IPS DF 6.9 (cell line): ENCODE measurements around the gene SPEG.
A peak's percentile ranks its signal among the peaks of the same experiment; 100 is the strongest.

Experiments
- DNase-seq: peaks from one replicate; pipeline ENCODE4 v3.0.0-alpha.2; 2013; ENCODE audit warnings: low read depth, low spot score
- H3K27ac ChIP-seq: one replicate; pipeline ENCODE4 v1.5.1; 2013; ENCODE audit warnings: low read length, control low read depth
- H3K27me3 ChIP-seq: 2 replicates; pipeline ENCODE4 v1.6.1; 2013; ENCODE audit warnings: mild to moderate bottlenecking, low read length; ENCODE audit not compliant: control insufficient read depth, insufficient read depth
- H3K36me3 ChIP-seq: 2 replicates; pipeline ENCODE4 v1.6.1; 2013; ENCODE audit warnings: low read length; ENCODE audit not compliant: control insufficient read depth, insufficient read depth
- H3K4me1 ChIP-seq: 2 replicates; pipeline ENCODE4 v1.6.1; 2013; ENCODE audit warnings: low read length; ENCODE audit not compliant: control insufficient read depth, insufficient read depth
- H3K4me3 ChIP-seq: 2 replicates; pipeline ENCODE4 v1.5.1; 2013; ENCODE audit warnings: mild to moderate bottlenecking, low read length
- H3K9me3 ChIP-seq: 2 replicates; pipeline ENCODE4 v1.6.1; 2013; ENCODE audit warnings: low read length, inconsistent platforms; ENCODE audit not compliant: control insufficient read depth, insufficient read depth
- WGBS: extraction: QIAGEN DNeasy Blood & Tissue Kit; methylation state at CpG from one replicate; pipeline ENCODE4 v1.1.7; 2013; ENCODE audit warnings: mixed read lengths, missing lambda C conversion rate; ENCODE audit not compliant: insufficient read length, insufficient coverage; 5-methylcytosine and 5-hydroxymethylcytosine counted together

Gene SPEG

GRCh38 chr2:219471476-219472371, 37.1 kb downstream of the SPEG start:
- Histone ChIP-seq H3K27ac (no peak overlapping the region), H3K9me3 (no peaks in the 10 kb centered on the region), H3K27me3 (no peaks in the 10 kb centered on the region), H3K4me1 (no peaks in the 10 kb centered on the region), H3K4me3 (no peak overlapping the region), H3K36me3 (peaks cover 6% of the 10 kb centered on the region; the same call in 1 of the 2 replicates)
- DNase-seq = no peak
- no CpG with 5 or more reads among the region's 22 CpGs for WGBS

DNA sequence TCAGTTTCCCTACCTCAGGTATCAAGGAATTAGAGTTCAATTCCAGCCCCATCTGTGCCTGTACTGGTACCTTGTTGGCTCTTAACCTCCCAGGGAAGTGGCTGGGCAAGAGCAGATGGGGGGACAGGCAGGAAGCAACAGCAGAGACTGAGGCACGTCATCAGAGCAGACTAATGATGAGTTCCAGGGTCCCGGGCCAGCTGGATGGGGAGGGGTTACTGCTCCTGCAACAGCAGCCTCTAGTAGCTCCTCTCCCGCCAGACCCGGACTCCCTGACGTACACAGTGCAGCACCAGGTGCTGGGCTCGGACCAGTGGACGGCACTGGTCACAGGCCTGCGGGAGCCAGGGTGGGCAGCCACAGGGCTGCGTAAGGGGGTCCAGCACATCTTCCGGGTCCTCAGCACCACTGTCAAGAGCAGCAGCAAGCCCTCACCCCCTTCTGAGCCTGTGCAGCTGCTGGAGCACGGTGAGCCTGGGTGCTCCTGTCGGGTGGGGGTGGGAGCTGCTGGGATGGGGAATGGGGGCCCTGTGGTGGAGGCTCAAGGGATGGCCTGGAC, 38.1 kb downstream of the SPEG start:
- peaks cover 3% of the 10 kb centered on the region; the same call in 1 of the 2 replicates for H3K4me1 ChIP-seq
- H3K4me3 ChIP-seq = no peak overlapping the region
- no peak for DNase-seq
- 0 out of 2 replicates have a peak, but pooled peaks cover 3% of the 10 kb centered on the region for H3K36me3 ChIP-seq
- H3K9me3 ChIP-seq = no peaks in the 10 kb centered on the region
- no peaks in the 10 kb centered on the region for H3K27me3 ChIP-seq
- WGBS = no CpG with 5 or more reads among the region's 12 CpGs
- H3K27ac ChIP-seq = no peak overlapping the region

GRCh38 chr2:219473511-219473910, 38.9 kb downstream of the SPEG start:
- Histone ChIP-seq H3K9me3 (no peaks in the 10 kb centered on the region), H3K36me3 (0 out of 2 replicates have a peak, but pooled peaks cover 3% of the 10 kb centered on the region), H3K27ac (no peak overlapping the region), H3K27me3 (no peaks in the 10 kb centered on the region), H3K4me3 (no peak overlapping the region), H3K4me1 (peaks cover 3% of the 10 kb centered on the region)
- no peak for DNase-seq
- whole genome bisulfite sequencing = no CpG with 5 or more reads among the region's 18 CpGs

DNA sequence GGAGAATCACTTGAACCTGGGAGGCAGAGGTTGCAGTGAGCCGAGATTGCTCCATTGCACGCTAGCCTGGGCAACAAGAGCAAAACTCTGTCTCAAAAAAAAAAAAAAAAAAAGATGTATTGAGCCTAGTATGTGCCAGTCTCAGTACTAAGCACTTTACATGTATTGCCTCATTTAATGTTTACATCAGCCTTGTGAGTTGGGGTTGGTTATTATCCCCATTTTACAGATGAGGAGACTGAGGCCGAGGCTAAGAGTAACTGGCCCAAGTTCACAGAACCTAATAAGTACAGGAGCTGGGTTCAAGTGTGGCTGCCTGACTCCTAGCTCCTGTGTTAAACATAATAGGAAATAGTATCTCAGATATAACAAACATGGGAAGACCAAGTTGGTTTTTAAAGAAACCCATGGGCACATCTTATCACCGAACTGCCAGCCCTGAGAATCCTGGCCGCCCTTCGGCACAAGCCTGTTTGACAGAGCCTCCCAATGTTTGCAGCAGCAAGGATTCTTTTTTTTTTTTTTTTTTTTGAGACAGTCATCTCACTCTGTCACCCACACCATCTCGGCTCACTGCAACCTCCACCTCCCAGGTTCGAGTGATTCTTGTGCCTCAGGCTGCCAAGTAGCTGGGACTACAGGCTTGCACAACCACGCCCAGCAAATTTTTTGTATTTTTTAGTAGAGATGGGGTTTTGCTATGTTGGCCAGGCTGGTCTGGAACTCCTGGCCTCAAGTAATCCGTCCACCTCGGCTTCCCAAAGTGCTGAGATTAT, 39.8 kb downstream of the SPEG start:
- no peak overlapping the region for H3K27ac ChIP-seq
- H3K4me3 ChIP-seq = no peak overlapping the region
- H3K27me3 ChIP-seq = no peaks in the 10 kb centered on the region
- no peaks in the 10 kb centered on the region for H3K9me3 ChIP-seq
- peaks cover 3% of the 10 kb centered on the region for H3K4me1 ChIP-seq
- WGBS = no CpG with 5 or more reads among the region's 11 CpGs
- no peak for DNase-seq
- H3K36me3 ChIP-seq = no peaks in the 10 kb centered on the region

GRCh38 chr2:219475278-219475677, 40.6 kb downstream of the SPEG start:
- no peak for DNase-seq
- Histone ChIP-seq H3K9me3 (no peaks in the 10 kb centered on the region), H3K36me3 (no peaks in the 10 kb centered on the region), H3K4me1 (peaks cover 3% of the 10 kb centered on the region), H3K27me3 (no peaks in the 10 kb centered on the region), H3K27ac (no peak overlapping the region), H3K4me3 (no peak overlapping the region)
- WGBS = no CpG with 5 or more reads among the region's 6 CpGs

DNA sequence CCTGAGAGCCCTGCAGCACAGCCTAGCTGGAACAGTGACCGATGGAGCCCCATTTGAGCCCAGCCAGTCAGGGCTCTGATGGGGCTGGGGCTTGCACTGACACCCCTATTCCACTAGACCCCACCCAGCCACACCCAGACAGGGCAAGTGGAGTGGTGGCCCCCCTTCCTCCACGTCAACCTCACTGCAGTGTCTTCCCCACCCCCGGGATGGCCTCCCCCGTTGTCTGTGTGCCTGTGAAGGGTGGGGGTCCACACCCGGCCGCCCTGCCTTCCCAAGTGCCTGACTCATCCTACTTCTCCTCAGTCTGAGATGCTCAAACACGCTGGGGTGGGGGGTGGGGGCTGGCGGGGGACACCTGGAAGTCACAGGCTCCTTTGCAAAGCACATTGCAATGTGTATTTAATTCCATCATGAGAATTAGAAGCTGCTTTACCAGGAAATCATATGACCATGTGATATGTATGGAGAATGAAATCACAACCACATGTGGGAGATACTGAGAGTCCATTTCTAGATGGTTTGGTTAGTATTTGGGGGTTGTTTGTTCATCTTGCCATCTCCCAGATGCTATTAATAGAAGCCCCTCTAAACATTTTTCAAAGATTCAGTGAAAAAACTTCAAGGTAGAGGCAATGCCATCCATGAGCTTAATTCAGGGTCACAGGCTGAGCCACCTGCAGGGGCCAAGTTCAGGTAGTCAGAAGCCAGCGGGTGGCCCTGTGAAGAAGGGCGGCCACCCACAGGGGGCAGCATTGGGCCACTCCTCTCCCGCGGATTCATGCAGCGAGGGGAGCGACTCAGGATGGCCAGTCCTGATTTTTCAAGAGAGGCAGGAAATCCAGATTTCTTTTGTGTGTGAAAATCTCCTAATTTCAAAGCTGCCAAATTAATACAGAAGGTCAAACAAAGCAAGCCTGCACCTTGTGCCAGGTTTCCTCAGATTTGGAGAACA, 41.3 kb downstream of the SPEG start:
- Histone ChIP-seq H3K9me3 (no peaks in the 10 kb centered on the region), H3K27me3 (no peaks in the 10 kb centered on the region), H3K36me3 (no peaks in the 10 kb centered on the region), H3K4me3 (peak overlapping the region; percentile 20; the same call in 1 of the 2 replicates), H3K27ac (no peak overlapping the region), H3K4me1 (peaks cover 3% of the 10 kb centered on the region)
- WGBS = no CpG with 5 or more reads among the region's 14 CpGs
- DNase-seq = no peak

DNA sequence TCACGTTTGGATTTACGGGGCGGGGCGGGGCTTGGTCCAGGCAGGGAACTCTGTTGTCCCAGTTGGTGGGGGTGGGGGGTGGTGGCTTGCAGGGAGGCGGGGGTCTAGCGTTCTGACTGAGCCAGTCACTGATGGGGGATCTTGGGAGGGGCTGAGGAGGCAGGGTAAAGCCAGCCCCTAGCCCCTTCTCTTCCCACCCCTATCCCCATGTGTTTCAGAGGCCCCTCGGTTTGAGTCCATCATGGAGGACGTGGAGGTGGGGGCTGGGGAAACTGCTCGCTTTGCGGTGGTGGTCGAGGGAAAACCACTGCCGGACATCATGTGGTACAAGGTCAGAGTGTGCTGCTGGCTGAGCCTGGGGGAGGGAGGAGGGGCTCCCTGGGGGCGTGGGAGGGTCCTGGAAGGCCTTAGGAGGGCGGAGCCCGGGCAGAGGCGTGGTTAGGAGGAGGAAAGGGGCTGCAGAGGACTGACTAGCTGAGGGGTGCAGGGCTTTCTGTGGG, 42.1 kb downstream of the SPEG start:
- DNase-seq = peak; percentile 85
- no peaks in the 10 kb centered on the region for H3K9me3 ChIP-seq
- no peaks in the 10 kb centered on the region for H3K27me3 ChIP-seq
- H3K4me1 ChIP-seq = peaks cover 3% of the 10 kb centered on the region
- H3K36me3 ChIP-seq = no peaks in the 10 kb centered on the region
- no peak overlapping the region for H3K27ac ChIP-seq
- peak overlapping the region; percentile 29; the same call in 1 of the 2 replicates for H3K4me3 ChIP-seq
- no CpG with 5 or more reads among the region's 16 CpGs for WGBS

GRCh38 chr2:219477179-219477578, 42.5 kb downstream of the SPEG start:
- Histone ChIP-seq H3K36me3 (no peaks in the 10 kb centered on the region), H3K4me1 (peaks cover 3% of the 10 kb centered on the region), H3K27me3 (no peaks in the 10 kb centered on the region), H3K9me3 (no peaks in the 10 kb centered on the region), H3K4me3 (no peak overlapping the region), H3K27ac (no peak overlapping the region)
- no CpG with 5 or more reads among the region's 13 CpGs for WGBS
- no peak for DNase-seq

DNA sequence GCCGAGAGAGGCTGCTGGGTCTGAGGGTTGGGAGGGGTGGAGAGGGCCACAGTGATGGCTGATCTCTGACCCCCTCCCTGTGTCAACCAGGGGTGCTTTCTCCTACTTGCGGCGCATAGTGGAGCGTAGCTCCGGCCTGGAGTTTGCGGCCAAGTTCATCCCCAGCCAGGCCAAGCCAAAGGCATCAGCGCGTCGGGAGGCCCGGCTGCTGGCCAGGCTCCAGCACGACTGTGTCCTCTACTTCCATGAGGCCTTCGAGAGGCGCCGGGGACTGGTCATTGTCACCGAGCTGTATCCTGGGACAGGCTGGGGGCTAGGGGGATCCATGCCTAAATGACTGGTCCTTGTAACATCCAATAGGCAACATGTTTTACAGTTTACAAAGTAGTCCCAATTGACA, 43.2 kb downstream of the SPEG start:
- WGBS = no CpG with 5 or more reads among the region's 15 CpGs

More for the DNA sequence above, 43.2 kb downstream of the SPEG start:
- Histone ChIP-seq H3K4me1 (peaks cover 3% of the 10 kb centered on the region), H3K4me3 (no peak overlapping the region), H3K9me3 (no peaks in the 10 kb centered on the region), H3K27me3 (no peaks in the 10 kb centered on the region), H3K36me3 (no peaks in the 10 kb centered on the region), H3K27ac (no peak overlapping the region)
- DNase-seq = no peak
